HTR-8/SVneo (cell line): ENCODE measurements around the gene LCNL1.

ENCODE experiments used
- DNase-seq: peaks from one replicate; pipeline ENCODE4 v3.0.0; 2011; ENCODE audit warnings: low spot score, mixed read lengths; ENCODE audit not compliant: insufficient read length
- FAIRE-seq: peaks from 2 replicates; lab custom pipeline; 2011; peaks lifted over from hg19 to GRCh38; lab: Jason Lieb, UNC

LCNL1 gene

DNA sequence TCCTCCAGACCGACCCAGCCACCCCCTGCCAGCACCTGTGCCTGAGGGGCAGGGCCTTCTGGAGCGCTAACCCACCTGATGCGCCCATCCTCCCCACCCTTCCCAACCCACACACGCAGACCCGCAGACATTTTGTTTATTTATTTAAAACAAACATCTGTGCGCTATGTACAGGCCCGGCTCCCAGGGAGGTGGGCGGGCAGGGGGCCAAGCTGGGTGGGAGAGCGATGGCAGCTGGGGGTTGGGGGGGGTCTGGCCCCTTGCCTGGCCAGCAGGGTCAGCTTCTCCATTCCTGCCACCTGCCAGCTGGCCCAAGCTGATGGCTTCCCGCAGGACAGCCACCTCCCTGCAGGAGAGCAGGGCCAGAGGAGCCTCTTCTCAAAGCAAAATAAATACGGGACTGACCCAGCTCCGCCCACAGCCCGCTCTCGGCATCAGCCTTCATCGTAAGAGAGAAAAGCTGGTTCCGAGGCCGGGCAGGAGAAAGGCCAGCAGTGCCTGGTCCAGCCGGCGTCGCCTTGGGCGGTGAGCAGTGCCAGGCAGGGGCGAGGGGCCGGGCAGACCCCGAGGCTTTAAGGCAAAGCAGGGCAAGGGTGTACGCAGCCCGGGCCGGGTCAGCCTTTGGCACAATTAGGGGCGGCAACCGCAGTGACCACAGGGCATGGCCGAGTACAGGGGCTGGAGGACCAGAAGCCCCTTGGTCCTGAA lies 24.5 kb downstream of the LCNL1 start:
- DNase-seq (no peak), FAIRE-seq (no peak)

DNA sequence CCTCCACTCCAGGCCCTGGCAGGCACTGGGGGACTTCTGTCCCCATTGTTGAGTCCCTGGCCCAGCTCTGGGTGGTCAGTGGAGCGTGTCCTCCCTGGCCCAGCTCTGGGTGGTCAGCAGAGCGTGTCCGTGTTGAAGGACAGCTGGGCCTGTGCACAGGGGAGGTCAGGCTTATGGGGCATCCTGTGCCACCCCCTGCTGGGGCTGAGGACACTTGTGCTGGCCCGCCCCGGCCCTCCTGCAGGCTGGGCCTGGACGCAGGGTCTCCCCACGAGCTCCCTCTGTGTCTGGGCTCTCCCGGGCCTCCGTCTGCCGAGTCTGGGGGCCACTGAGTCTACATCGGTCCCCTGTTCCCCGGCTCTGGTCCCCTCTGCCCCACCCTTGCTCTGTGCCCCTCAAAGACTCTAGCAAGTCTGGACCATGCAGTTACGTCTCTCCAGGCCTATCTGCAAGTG lies 25.1 kb downstream of the LCNL1 start:
- DNase-seq (no peak), FAIRE-seq (no peak)

DNA sequence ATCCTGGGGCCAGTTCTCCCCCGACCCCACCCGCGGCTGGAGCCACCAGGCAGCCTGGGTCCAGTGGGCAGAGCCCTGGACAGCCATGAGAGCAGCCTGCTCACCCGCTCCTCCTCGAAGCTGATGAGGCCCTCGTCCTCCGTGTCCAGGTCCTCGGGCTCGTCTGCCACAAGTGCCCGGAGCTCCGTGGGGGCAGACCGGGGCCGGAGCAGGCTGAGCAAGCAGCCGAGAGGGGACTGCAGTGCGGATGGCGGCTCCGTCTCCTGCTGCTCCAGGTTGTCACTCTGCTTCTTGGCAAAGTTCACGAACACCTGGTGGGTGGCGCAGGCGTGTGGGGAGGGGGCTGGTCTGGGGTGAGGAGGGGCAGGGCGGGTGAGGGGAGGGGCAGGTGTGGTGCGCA lies 25.5 kb downstream of the LCNL1 start:
- no peak for FAIRE-seq
- no peak for DNase-seq

DNA sequence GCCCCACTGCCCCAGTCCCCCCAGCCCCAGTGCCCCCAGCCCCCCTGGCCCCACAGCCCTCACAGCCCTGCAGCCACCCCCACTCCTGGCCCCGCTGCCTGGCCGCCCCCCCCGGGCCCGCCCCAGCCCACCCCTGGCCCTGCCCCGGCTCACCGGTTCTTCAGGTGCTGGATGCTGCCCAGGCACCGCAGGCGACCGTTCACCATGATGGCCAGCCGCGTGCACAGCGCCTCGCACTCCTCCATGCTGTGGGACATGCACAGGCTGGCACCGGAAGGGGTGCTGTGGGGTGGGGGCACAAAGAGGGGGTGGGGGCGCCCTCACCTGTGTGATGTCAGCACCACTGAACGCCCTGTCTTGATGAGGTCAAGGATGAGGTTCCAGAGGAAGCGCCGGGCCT lies 26.4 kb downstream of the LCNL1 start:
- FAIRE-seq = no peak
- no peak for DNase-seq

DNA sequence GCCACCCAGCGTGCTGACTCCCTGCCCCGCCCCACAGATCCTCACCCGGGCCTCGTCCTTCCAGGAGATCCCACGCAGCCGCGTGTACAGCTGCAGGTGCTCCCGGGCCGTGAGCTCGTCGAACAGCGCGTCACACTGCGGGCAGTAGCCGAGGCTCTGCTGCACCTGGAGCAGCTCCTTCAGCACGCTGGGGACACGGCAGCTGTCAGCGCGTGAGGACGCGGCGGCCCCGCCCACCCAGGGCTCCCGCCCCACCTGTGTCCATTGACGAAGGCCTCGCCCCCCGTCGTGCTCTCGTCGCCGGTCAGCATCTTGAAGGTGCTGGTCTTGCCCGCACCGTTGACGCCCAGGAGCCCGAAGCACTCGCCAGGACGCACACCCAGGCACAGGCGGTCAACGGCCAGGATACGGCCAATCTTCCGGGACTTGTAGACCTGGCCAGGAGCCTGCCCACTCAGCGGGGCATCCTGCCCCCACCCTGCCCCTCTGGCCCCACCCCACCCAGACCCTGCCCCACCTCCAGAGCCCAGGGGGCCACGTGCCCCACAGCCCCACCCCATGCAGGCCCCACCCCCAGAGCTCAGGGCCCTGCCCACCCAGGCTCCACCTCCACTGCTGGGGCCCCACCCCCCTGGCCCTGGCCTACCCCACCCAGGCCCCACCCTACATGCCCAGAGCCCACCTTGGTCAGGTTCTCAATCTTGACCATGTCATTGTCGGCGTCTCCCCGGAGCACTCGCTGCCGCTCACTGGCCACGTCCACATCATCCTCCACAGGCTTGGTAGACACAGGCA lies 27.3 kb downstream of the LCNL1 start:
- no peak for FAIRE-seq
- DNase-seq = no peak

DNA sequence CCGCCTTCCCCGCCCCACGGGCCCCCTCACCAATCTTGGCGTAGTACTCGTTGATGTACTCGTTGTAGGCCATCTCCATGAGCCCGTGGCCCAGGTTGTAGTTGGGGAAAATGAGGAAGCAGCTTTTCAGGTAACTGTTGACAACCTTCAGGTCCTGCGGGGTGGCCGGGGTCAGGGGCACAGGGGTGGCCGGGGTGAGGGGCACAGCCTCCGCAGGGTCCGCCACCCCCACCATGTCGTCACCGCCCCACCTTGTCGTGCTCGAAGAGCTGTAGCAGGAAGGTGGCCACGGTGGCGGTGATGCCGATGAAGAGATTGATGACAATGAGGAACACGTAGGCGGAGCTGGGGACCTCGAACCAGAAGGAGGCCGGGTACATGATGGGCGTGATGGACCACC lies 28.4 kb downstream of the LCNL1 start:
- DNase-seq (no peak), FAIRE-seq (no peak)

DNA sequence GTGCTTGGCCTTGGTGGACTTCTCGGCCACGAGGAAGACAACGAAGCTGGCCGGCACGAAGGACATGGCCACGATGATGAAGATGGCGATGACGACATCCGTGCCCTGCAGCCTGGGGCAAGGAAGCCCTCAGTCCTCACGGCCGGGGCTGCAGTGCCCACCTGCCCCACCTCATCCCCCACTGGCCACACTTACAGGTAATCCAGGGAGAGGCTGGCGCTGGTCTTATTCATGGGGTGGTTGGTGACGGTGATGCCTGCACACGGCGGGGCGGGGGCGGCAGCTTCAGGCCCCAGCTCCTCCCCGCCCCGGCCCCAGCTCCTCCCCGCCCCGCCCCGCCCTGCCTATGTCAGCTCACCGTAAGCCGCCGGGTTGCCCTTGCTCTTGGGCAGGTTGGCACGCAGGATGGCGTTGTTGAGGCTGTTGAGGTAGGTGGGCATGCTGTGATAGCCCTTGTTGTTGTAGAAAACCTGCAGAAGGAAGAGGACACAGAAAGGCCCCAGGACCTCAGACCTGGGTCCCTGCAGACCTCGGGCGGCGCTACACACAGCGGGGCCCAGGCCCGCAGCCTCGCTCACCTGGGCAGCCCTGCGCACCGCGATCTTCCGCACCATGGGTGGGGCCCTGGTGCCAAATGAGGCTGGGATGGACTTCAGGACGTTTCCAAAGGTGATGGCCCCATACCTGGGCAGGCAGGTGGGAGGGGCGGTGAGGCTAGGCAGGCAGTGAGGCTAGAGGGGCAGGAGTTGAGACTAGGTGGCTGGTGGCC lies 29.3 kb downstream of the LCNL1 start:
- FAIRE-seq (no peak), DNase-seq (no peak)

DNA sequence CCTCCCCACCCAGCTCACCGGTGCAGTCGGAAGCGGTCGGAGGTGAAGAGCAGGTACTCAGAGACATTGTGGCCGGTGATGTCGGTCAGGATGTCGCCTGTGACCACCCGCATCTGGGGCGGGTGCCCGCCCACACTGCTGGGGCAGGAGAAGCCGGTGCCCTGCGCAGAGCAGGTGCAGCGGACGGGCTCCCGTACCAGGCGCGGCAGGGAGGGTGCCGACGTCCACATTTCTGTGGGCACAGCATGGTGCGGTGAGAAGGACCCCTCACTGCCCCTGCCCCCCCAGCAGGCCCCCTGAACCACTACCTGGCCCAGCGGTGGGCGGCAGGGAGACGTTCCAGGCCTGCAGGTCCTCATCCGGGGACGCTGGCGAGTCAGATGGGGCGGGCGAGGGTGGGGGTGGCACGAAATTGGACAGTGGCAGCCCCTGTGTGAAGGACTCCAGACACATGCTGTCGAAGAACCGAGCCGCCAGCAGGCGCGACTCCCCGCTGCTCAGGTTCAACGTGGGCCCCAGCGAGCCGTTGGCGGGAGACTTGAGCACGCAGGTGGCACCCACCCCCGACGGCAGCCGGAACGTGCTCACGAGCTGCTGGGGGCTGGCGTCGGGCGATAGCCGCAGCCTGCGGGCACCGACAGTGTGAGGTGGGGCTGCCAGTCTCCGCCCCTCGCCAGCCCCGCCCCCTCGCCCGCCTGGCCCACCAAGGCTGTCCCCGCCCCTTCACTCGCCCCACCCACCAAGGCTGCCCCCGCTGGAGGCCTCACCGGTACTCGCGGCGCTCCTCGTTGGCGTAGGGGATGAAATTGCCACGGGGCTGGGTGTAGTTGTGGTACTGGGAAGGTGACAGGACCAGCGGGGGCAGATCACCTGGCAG lies 30.1 kb downstream of the LCNL1 start:
- DNase-seq (no peak), FAIRE-seq (no peak)

DNA sequence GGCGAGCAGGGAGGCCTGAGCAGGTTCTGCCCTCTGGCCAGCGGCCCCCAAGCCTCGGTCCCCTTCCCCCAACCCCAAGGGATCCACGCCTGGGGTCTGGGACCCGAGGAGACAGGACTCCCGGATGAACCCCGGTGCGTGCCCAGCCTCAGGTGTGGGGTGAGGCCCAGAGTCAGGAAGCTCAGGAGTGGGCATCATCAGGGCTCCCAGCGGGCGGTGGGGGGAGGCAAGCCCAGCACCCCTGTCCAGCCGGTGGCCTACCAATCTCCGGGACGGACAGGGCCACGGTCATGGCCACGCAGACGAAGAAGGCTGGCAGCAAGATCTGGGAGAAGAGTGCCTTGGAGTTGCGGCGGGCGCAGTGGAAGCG lies 30.8 kb downstream of the LCNL1 start:
- no peak for DNase-seq
- FAIRE-seq = no peak

DNA sequence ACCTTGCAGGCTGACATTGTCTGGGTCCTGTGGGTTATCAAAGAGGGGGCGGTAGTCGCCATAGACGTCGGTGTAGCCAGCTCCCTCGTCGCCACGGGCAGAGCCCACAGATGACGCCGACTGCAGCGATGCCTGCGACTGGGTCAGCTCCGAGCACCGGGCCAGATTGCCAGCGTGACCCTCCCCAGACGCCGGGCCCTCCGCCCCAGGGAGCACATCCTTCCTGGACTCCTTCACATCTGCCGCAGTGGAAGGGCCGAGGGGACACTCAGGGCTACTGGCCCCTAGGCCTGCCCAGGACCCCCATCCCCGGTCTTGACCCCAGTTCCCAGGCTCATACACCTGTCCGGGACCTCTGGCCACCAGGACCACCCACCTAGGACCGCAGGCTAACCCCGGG lies 31.4 kb downstream of the LCNL1 start:
- no peak for DNase-seq
- no peak for FAIRE-seq

DNA sequence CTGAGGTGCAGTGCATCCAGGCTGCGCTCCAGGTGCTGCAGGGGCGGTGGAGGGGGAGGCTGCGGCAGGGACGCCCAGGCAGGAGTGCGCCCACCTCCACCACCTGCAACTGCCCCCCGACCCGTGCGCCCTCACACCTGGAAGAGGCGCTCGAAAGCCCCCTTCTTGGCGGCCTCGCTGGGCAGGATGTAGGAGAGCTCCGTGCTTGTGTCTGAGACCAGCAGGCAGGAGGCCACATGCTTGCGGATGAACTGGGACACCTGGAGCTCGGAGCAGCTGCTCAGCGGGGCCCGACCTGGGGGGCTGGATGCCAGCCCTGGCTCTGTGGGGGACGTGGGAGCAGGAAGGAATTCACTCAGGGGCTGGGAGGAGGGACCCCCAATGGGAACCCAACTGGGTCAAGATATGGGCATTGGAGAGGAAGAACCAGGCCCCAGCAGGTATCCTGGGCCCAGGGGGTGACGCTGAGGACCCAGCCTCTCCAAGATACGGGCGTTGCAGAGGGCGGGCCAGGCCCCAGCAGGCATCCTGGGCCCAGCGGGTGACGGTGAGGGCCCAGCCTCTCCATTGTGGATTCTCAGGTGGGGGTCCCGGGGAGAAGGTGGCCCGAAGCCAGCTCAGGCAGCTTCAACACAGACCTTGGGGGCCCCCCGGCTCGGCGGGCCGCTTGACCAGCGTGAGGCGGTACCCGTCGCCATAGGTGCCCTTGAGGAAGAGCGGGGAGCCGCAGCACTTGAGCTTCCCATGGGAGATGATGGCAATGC lies 32.2 kb downstream of the LCNL1 start:
- no peak for FAIRE-seq
- no peak for DNase-seq

DNA sequence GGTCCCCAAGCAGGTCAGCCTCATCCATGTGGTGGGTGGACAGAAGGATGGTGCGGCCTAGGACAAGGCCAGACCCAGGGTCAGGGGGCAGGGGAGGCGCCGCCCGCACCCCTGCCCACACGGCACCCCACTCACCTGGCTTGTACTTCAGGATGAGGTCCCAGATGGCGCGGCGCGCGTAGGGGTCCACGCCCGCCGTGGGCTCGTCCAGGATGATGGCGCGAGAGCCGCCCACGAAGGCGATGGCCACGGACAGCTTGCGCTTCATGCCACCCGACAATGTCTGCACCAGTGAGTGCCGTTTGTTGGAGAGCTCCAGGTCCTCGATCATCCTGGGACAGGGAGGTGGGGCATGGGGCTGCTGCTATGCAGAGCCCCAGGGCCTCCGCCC lies 32.7 kb downstream of the LCNL1 start:
- DNase-seq (no peak), FAIRE-seq (no peak)

DNA sequence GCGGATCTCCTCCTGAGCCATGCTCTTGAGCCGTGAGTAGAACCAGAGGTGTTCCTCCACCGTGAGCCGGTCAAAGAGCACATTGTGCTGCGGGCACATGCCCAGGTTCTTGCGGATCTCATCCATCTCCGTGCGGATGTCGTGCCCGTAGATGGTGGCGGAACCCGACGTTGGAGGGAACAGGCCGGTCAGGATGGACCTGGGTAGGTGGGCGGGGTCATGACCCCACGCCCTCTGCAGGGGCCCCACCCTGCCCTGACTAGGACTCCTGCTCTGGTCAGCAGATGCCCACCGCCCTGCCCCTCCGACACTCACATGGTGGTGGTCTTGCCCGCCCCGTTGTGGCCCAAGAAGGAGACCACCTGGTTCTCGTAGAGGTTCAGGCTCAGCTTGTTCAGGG lies 33.2 kb downstream of the LCNL1 start:
- FAIRE-seq = no peak
- DNase-seq = no peak

DNA sequence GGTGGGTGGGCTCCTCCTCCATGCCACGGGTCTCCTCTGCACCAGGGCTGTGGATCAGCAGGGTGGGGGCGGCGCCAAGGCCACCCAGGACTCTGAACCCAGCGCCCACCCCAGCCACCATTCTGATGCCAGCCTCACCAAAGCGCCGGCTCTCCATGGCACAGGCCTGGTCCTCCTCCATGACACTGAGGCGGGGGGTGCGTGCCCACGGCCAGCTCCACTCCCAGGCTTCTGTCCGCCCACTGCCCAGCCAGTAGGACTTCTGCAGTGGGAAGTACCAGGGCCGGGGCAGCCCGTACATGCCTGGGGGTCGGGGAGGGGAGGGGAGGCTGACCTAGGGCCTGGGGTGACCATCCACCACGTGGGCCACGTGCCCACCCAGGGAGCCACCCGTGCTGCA lies 33.6 kb downstream of the LCNL1 start:
- no peak for DNase-seq
- FAIRE-seq = no peak

DNA sequence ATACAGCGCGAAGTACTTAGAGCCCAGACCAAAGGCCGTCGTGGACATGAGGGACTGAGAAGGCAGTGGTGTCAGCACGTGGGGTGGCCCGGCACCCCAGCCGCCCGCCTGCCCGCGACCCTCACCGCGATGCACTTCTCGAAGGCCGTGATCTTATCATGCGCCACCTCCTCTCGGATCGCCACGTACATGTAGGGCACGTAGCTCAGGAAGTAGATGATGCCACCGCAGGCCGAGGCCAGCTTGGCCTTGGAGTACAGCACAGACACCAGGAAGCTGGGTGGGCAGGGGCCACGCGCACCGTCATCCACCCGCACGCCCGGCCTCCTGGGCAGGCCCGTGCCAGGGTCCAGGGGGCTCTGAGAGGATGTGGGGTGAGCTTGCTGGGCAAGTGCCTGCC lies 34.3 kb downstream of the LCNL1 start:
- DNase-seq = no peak
- FAIRE-seq = no peak

DNA sequence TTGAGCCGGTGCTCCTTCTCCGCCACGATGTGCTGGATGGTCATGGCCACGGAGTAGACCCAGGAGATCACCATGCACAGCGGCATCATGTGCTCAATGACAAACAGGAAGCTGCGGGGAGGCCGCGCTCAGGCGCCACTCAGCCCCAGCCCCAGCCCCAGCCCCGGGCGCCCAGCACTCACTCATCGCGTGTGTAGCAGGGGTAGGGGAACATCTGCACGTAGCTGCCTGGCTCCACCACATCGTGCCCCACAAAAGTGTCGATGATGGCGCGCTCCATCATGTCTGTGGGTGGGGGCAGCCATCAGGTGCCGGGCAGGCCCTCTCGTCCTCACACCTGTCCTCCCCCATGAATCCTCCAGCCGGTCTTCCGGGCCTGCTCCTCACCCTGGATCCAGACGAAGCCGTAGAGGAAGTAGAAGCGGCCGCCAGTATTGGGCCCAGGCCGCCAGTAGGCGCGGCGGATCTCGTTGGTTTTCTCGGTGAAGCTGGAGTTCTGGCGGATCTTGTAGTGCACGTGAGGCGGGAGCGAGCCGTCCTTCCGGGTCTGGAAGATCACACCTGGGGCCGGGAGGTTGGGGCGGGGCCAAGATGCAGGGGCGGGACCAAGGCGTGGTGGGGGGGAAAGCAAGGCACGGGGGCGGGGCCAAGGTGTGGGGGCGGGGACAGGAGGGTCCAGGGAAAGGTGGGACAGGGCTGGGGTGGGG lies 35.2 kb downstream of the LCNL1 start:
- FAIRE-seq (no peak), DNase-seq (no peak)

DNA sequence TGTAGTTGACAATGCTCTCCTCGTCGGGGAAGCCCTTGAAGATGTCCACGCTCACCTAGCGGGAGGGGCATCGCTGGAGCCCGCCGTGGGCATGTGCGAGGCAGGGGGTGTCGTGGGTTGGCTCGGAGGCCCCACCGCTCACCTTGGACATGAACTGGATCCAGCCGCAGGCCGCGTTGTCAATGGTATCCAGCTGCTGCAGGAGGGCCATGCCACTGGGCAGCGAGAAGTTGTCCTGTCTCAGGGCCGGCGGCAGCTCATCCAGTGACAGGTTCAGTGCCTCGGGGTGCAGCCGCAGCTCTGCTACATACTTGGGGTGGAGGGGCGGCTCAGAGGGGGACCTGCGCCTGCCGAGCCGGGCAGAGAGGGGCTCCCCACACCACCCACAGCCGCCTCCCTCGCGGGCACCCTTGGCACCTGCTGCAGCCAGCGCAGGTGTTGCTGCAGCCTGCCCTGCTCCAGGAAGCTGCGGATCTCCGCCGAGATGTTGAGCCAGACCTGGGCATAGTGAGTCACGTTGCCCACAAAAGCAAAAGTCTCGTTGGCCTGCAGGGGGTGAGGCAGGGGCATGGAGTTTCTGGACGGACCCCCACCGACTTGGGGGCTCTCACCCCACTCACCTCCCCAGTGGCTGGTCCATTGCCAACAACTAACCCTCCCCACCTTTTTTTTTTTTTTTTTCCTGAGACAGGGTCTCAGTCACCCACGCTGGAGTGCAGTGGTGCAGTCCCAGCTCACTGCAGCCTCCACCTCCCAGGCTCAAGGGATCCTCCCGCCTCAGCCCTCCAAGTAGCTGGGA lies 36.2 kb downstream of the LCNL1 start:
- FAIRE-seq = no peak
- DNase-seq = no peak
